SK-N-SH treated with all-trans-retinoic acid at 6 μM for 48 hours (cell line): ENCODE data around the gene THTPA.

Experiments
- ATAC-seq: fragments of 200-7000 bp; cut with Tn5 transposase; 3 replicates; pipeline ENCODE4 v1.9.1; 2020; ENCODE audit warnings: mild to moderate bottlenecking, moderate library complexity
- ARNTL ChIP-seq: fragments of 450-650 bp; formaldehyde crosslinking; IDR thresholded peaks from 2 replicates; pipeline ENCODE4 v1.5.0; 2020; ENCODE audit warnings: low read depth, mild to moderate bottlenecking, moderate library complexity, borderline replicate concordance
- BACH2 ChIP-seq: fragments of 250-450 bp; sonication (Bioruptor Pico); IDR thresholded peaks from 2 replicates; pipeline ENCODE4 v1.9.0; 2021; ENCODE audit warnings: mild to moderate bottlenecking, borderline replicate concordance
- CREB5 ChIP-seq: fragments of 250-450 bp; sonication (Bioruptor Pico); IDR thresholded peaks from 2 replicates; pipeline ENCODE4 v1.5.1; 2020; ENCODE audit warnings: low read depth, mild to moderate bottlenecking, moderate library complexity
- CSDC2 ChIP-seq: fragments of 250-450 bp; sonication (Bioruptor Pico); IDR thresholded peaks from 2 replicates; pipeline ENCODE4 v1.5.0; 2020; ENCODE audit warnings: mild to moderate bottlenecking, moderate library complexity
- CSRNP3 ChIP-seq: fragments of 250-450 bp; sonication (Bioruptor Pico); IDR thresholded peaks from 2 replicates; pipeline ENCODE4 v1.5.1; 2021; ENCODE audit warnings: mild to moderate bottlenecking, moderate library complexity
- GLIS3 ChIP-seq: fragments of 250-450 bp; sonication (Bioruptor Pico); IDR thresholded peaks from 2 replicates; pipeline ENCODE4 v1.5.0; 2020; ENCODE audit warnings: mild to moderate bottlenecking, moderate library complexity
- OSR1 ChIP-seq: fragments of 250-450 bp; sonication (Bioruptor Pico); IDR thresholded peaks from 2 replicates; pipeline ENCODE4 v1.8.0; 2022; ENCODE audit warnings: moderate library complexity, mild to moderate bottlenecking, inconsistent platforms
- POU6F1 ChIP-seq: fragments of 250-450 bp; sonication (Bioruptor Pico); IDR thresholded peaks from 2 replicates; pipeline ENCODE4 v1.8.0; 2021; ENCODE audit warnings: low read depth, mild to moderate bottlenecking, moderate library complexity, borderline replicate concordance
- PPARA ChIP-seq: fragments of 250-450 bp; sonication (Bioruptor Pico); IDR thresholded peaks from 2 replicates; pipeline ENCODE4 v1.5.0; 2020; ENCODE audit warnings: mild to moderate bottlenecking, borderline replicate concordance
- RARB ChIP-seq: fragments of 250-450 bp; sonication (Bioruptor Pico); IDR thresholded peaks from 2 replicates; pipeline ENCODE4 v1.8.0; 2021; ENCODE audit warnings: mild to moderate bottlenecking, moderate library complexity
- SNAI2 ChIP-seq: fragments of 250-450 bp; sonication (Bioruptor Pico); IDR thresholded peaks from 2 replicates; pipeline ENCODE4 v1.5.0; 2020; ENCODE audit warnings: mild to moderate bottlenecking, moderate library complexity
- TSHZ2 ChIP-seq: fragments of 250-450 bp; sonication (Bioruptor Pico); IDR thresholded peaks from 2 replicates; pipeline ENCODE4 v1.5.0; 2020; ENCODE audit warnings: mild to moderate bottlenecking, moderate library complexity
- ZC3H10 ChIP-seq: fragments of 250-450 bp; sonication (Bioruptor Pico); IDR thresholded peaks from 2 replicates; pipeline ENCODE4 v1.5.1; 2021; ENCODE audit warnings: mild to moderate bottlenecking, moderate library complexity
- ZFP3 ChIP-seq: fragments of 250-450 bp; sonication (Bioruptor Pico); IDR thresholded peaks from 2 replicates; pipeline ENCODE4 v1.5.0; 2020; ENCODE audit warnings: mild to moderate bottlenecking, moderate library complexity
- ZFP30 ChIP-seq: fragments of 450-650 bp; formaldehyde crosslinking; IDR thresholded peaks from 2 replicates; pipeline ENCODE4 v1.5.0; 2022; ENCODE audit warnings: mild to moderate bottlenecking, moderate library complexity
- ZNF565 ChIP-seq: fragments of 450-650 bp; formaldehyde crosslinking; conservative IDR thresholded peaks from 2 replicates; pipeline ENCODE4 v1.5.0; 2020; ENCODE audit warnings: low read depth, mild to moderate bottlenecking, moderate library complexity
- ZNF70 ChIP-seq: fragments of 450-650 bp; formaldehyde crosslinking; IDR thresholded peaks from 2 replicates; pipeline ENCODE4 v1.5.0; 2020; ENCODE audit warnings: mild to moderate bottlenecking, moderate library complexity
- ZNF8 ChIP-seq: fragments of 450-650 bp; formaldehyde crosslinking; IDR thresholded peaks from 2 replicates; pipeline ENCODE4 v1.5.0; 2020; ENCODE audit warnings: mild to moderate bottlenecking, moderate library complexity

The THTPA gene

GRCh38 chr14:23561873-23562821, 6.1 kb downstream of the THTPA start:
- ATAC-seq: no peak
- no peak for TF ChIP-seq ARNTL (CRISPR knock-in tag)
- TF ChIP-seq ZFP30: no peak
- TF ChIP-seq POU6F1: no peak
- TF ChIP-seq ZC3H10: no peak
- no peak for TF ChIP-seq BACH2 (CRISPR knock-in tag)
- TF ChIP-seq GLIS3 (CRISPR knock-in tag): no peak
- TF ChIP-seq CSRNP3 (CRISPR knock-in tag): no peak
- no peak for TF ChIP-seq CREB5 (CRISPR knock-in tag)
- no peak for TF ChIP-seq OSR1 (CRISPR knock-in tag)
- no peak for TF ChIP-seq SNAI2 (CRISPR knock-in tag)

GRCh38 chr14:23562822-23563472, 6.9 kb downstream of the THTPA start:
- ATAC-seq: peak; percentile 17
- TF ChIP-seq SNAI2 (CRISPR knock-in tag): no peak
- no peak for TF ChIP-seq CSDC2 (CRISPR knock-in tag)
- TF ChIP-seq ZFP30: no peak
- no peak for TF ChIP-seq OSR1 (CRISPR knock-in tag)
- no peak for TF ChIP-seq ZNF70 (CRISPR knock-in tag)
- TF ChIP-seq BACH2 (CRISPR knock-in tag): no peak

GRCh38 chr14:23563473-23564180, 7.6 kb downstream of the THTPA start:
- ATAC-seq: no peak
- no peak for TF ChIP-seq TSHZ2 (CRISPR knock-in tag)
- TF ChIP-seq ZFP30: no peak
- TF ChIP-seq ZNF8 (CRISPR knock-in tag): no peak
- no peak for TF ChIP-seq BACH2 (CRISPR knock-in tag)
- TF ChIP-seq RARB (CRISPR knock-in tag): no peak
- no peak for TF ChIP-seq ZNF565 (CRISPR knock-in tag)
- no peak for TF ChIP-seq PPARA (CRISPR knock-in tag)
- TF ChIP-seq ZFP3 (CRISPR knock-in tag): no peak
- TF ChIP-seq ARNTL (CRISPR knock-in tag): no peak
- no peak for TF ChIP-seq ZNF70 (CRISPR knock-in tag)
